GM21786 (cell line): ENCODE measurements around the gene PRAC1.
"Not testable (repeated sequence)": the region's sequence is repeated elsewhere in the genome, so short reads cannot be mapped to it uniquely, and the experiment has no call there.

Experiments
- ATAC-seq: cut with Tn5 transposase; IDR thresholded peaks from one replicate; pipeline ENCODE4 v1.9.1; 2021; ENCODE audit not compliant: unreplicated experiment

PRAC1 gene

DNA sequence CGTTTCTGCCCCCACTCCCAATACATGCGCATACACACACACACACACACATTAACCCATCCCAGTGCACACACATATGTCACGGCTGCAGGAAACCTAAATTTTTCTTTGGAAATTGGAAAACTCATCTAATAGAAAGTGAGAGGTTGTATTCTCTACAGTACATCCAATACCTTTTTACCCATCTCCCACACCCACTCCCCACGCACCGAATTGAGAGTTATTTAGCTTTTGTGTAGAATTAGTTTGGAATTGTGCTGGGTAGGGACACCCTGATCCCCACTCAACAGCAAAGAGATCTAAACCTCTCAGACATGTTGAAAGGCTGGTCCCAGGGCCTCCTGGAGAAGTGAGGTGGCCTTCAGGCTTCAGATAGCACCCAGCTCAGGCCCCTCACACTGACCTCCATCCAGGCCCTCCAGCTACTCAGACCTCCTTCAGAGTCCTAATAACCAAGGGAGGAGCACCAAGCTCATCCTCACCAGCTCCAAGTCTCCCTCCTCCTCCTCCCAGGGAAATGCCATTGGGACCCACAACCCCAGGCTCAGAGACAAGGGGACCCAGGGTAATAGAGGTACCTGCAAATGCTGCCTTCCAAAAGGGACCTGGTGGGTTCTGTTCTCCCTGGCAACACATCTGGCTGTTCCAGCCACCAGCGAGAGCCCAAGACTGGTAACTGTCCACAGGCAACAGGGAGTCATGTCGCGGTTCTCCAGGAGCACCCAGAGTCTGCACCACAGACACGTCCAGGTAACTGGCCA, 5.3 kb upstream of the PRAC1 start:
- ATAC-seq: no peak

DNA sequence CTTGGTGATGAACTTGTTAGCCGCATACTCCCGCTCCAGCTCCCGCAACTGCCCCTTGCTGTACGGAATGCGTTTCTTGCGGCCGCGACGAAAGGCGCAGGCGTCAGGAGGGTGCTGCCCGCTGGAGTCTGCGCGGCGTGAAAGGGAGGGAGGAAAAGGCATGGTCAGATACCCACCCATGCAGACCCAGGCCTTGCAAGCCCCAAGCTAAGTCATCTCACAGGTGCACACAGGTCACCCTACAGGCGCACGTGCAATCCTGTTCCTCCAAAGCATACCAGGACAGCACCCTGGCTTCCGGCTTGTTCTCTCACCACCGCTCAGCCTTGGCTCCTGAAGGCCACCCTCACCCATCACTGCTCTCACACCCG, 4.6 kb upstream of the PRAC1 start:
- ATAC-seq: no peak

DNA sequence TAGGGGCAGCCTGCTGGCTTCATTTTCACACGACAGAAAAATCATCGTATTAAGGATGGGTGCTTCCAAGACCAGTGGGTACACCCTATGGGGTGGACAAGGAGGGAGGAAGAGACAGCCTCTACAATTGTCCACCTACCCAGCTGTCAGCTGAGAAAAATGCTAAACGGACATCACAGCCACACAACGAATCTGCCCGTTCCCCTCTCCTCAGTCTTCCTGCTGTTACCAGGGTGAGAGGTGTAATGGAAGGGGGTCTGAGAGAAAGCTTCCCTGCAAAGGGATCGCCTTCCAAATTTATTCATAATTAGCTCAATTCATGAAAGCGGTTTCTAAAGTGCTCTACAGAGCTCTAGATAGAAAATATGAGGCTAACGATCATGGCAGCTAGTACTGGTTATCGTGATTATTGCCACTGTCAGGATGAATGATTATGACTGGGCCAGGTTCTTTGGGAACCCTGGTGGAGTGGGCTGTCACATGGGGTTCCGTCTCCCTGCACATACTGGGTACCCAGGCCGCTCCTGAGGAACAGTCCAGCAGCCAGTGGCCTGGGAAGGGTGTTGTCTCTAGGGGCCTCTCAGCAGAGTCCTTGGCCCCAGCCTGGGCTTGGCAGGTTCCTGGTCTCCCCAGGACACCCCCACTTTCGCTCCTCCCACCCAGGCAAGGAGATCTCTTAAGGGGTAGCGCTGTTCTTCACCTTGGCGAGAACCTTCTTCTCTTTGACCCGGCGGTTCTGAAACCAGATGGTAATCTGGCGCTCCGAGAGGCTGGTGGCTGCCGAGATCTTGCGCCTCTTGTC, 4.0 kb upstream of the PRAC1 start:
- no peak for ATAC-seq

DNA sequence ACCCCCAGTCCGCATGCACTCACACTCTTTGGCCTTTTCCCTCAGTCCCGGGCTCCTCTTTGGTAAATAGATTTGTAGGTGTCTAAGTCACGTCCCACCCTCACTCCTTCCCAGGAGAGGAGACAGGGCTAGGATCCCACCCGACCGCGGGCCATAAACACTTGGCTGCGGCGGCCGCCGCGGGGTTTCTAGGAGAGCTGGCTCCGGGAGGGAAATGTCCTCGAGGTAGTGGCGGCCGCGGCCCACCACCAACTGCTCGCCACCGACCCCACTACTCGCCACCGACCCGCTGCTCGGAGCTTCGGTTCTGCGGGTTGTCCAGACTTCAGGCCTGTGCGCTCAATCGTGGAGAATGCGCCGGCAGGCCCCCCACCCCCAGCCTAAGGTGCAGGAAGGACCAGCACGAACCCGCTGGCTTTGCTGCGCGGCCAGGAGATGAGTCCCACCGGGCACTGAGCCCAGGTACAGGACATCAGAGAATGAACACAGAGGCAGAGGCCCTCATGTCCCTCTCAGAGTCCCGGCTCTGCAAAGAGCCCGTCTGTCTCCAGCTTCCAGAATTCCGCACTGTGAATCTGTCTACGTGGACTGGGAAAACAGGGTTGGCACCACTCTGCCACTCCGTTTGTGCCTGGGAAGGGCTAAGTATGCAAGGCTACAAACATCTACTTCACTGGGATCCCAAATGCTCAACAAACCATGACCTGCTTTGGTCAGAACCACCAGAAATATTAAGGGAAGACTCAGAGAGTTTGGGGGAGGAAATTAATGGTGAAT, 3.2 kb upstream of the PRAC1 start:
- no peak for ATAC-seq

DNA sequence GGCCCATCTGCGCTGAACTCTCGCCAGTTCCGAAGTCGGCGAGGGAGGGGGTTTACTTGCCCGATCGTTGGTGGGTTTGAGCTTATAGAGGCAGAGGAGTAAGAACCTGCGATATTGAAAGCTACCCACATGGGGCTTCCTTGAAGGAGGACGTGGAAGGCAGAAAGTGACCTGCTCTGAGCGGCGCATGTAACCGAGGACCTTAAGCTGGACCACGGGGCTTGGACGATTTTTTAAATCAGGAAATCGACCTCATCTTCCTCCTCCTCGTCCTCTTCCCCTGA, 2.6 kb upstream of the PRAC1 start:
- ATAC-seq: no peak

DNA sequence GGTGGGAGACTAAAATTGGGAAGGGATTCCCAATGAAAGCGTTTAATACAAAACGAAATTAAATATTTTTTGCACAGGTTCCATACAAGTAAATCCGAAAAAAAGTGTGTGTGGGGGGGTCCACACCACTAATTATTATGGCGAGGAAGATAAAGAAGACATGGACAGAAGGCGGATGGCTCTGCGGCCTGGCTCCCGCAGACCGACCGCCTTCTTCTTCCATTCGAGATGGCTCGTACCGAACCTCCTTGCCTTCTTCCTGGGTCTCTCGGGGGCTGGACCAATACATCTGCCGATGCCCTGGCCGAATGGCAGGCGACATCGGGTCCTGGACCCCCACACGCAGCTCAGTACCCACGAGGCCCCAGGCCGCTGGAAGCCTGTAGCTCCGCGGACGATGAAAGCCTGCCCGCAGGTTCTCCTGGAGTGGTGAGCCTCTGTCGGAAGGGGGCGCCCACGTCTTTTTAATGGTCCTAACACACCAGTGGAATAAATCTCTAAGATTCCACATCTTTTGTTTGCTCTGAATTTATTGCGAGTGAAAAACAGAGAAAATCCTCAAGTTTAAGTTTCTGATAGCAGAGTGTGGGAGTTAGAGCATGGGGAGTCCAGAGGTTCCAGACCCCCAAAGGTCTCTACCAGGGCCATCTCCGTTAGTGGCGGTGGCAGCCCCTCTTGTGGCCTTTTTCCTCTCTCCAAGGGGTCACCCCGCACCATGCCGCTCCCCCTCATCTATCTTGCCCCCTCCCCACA, 2.1 kb upstream of the PRAC1 start:
- ATAC-seq: no peak

DNA sequence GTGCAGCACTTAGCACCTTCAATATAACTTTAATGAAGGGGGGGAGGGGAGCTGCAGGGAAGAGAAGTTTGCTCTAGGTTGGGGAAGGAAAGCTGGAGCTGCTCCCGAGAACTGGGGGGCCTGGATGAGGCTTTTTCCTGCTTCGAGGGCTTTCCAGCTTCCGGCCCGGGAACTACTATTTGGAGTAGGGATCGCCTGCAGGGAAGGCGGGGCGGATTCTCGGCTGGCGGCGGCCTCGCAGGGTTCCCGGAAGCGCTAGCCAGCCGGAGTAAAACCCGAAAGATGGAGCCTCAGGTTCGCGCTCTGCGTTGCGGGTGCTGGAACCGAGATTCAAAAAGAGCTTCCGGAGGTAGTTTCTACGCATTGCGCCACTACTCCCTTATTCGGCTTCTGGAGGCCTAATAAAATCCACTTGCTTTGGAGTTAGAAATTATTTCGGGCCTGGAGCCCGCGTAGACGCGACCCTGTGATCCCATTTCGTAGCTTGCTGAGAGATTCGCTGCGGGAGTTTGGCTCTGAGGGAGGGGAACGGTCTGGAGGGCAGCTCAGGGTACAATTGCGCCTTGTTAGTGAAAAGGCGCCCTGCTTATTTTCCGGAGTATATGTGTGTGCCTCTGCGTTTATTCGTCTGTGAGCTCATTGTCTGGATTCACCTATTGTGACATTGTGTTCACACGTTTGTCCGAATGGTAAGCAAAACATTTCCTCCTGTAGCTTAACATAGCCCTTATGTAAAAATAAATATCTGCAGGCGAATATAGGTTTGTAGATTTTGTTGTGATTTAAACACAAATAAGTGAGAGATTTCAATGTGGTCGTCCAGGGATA, 1.3 kb upstream of the PRAC1 start:
- no peak for ATAC-seq

DNA sequence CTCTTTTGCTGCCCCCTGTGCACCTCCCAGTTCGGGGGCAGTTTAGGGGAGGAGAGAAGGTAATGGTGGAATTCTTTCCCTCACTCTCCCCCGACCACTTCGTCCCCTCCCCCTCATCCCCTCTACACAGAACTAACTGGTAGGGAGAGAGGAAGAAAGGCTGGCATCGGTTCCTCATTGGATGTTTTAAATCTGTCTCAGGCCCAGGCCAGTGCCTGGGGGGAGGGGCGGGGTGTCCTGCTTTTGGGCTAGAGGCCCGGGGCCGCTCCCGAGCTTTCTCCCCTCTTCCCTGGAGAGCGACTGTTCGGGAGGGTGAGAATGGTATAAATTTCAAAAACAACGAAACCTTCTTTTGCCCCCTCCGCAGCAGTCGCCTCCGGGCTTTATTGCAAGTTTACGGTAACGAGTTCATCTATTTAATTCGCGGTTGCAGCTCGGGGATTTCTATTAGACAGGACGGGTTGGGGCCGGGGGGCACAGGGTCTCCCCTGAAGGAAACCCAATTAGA, 651 bp upstream of the PRAC1 start, which contains the start of gene PRAC2:
Gene PRAC2, plus strand, starts transcription at position 271 of the 508 bp plus-strand sequence. CDS start 1,226 bp downstream, outside the sequence.
- no peak for ATAC-seq

DNA sequence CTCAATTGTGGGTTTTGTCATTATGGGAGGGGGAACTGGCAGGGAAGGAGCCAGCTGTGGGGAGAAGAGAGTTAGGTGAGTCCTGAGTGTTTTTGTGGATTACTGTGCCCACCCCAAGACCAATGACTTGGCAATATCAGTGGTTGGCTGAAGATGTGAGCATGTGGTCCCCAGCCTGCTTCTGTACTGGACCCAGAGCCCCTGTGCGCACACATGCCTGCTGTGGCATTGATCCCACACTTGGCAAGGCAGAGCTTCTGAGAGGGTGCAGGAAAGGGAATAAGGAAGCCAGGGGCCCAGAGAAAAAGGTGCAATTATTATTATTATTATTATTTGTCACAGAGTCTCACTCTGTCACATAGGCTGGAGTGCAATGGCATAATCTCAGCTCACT, 1.3 kb downstream of the PRAC1 start:
- ATAC-seq: no peak

DNA sequence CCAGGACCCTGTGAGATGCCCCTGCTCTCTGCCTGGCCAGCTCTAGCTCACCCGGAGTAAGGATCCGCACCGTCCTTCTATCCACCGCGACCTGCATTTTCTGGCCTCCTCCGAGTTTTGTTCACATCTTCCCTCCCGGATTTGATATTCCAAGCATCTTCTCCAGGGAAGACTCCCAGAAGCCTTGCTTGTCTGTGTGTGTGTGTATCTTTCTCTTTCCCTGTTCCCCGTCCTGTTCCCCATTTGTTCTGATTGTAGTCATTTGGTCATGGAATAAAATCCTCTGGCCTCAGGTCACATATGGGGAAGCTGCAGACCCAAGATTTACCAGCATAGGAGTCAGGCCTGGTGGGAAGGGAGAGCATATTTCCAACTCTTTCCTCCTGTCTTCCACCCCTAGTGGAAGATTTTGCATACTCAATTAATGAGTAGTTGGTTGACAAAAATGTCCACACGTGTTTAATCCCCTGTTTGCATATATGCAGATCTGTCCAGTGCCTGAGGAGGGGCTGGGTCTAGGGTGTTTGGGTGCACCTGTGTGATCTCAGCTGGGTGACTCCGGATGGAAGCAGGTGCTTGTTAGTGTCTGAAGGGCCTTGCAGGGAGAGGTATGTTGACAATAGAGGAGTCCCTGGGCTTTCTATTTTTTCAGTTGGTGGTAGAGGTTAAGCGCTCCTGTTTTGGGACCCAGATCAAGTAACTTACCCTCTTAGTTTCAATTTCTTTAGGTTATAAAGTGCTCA, 1.9 kb downstream of the PRAC1 start:
- no peak for ATAC-seq

DNA sequence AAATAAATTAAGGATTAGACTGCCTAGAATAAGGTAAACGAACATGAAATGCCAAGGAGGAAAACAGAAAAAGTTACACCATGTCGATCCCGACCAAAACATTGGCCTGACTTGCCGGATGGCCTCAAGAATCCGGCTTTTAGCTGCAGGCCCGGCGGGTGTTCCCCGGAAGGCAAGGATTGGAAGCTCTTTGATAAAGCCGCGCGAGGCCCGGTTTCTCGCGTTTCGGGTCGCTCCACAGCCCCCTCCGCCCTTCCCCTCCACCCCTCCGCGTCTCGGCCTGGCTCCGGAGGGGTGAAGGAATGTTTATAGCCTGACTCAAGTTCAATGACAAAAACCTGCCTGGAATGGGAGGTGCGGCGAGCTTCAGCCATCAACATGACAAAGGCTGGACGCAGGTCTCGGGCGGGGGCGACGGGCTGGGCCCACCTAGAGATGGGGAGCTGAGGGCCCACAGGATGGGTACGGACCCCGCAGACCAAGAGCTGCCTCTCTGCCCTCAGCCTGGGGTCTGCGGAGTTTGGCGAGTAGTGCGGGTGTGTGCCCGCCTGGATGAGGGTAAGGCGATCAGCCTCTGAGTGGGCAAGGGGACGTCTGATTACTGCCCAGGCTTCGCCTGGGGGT, 2.6 kb downstream of the PRAC1 start:
- no peak for ATAC-seq

DNA sequence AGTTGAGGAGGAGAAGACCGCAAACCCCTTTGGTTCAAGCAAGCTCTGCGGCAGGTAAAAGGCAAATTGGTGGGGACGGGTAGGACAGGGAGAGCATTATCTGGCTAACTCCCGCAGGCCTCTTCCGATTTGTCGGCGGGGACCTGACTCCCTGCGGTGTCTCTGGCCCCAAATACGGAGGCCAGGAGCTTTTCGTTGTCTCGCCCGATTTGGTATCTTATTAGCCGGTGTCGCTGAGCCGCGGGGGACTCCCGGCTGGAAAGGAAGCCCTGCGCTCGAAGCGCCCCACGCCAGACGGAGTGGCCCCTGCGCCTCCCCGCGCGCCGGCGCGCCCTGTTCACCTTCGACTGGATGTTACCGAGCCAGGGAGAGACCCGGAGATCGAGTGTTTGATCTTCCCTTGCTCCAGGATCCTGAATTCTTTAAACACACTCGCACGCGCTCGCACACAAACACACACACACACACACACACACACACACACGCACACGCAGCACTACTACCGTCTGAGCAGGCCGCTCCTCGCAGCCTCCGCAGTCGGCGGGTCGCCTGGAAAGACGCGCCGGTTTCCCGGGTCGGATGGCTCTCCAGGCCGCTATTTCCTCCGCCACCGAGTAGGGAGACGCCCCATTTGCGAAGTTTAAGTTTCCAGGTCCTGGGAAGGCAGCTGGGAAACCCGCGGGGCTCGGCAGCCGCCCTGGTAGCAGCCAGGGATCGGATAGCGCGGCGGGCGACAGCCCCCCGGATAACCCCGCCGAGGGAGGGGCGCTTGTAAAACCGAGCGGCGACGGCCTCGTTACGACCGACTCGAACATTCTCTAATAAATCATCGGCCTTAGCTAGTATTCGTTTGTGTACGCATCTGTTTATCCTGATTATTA, 3.3 kb downstream of the PRAC1 start:
- ATAC-seq: no peak

DNA sequence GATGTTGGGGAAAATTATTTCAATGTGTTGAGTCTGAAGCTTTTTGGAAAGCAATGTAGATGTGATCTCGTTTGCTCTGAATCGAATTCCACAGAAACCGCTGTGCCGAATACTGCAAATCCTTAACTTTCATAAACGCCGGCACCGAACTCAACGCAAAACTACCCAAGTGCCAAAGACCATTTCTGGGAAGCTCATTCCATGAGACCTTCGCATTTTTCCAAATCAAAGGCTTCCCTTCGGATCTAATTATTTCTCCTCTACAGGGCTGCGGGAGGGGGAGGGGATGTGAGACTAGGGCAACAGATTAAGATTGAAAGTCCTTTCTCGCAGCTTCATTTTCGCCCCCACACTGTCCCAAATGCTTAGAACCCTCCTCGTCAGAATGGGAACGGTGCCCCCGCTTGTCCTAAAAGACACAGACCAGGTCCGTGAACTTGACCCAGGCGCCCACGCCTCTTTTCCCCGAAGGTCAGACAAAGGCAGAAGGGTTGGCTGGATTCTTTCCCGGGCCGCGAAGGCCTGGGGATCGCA, 4.0 kb downstream of the PRAC1 start:
- ATAC-seq: no peak

DNA sequence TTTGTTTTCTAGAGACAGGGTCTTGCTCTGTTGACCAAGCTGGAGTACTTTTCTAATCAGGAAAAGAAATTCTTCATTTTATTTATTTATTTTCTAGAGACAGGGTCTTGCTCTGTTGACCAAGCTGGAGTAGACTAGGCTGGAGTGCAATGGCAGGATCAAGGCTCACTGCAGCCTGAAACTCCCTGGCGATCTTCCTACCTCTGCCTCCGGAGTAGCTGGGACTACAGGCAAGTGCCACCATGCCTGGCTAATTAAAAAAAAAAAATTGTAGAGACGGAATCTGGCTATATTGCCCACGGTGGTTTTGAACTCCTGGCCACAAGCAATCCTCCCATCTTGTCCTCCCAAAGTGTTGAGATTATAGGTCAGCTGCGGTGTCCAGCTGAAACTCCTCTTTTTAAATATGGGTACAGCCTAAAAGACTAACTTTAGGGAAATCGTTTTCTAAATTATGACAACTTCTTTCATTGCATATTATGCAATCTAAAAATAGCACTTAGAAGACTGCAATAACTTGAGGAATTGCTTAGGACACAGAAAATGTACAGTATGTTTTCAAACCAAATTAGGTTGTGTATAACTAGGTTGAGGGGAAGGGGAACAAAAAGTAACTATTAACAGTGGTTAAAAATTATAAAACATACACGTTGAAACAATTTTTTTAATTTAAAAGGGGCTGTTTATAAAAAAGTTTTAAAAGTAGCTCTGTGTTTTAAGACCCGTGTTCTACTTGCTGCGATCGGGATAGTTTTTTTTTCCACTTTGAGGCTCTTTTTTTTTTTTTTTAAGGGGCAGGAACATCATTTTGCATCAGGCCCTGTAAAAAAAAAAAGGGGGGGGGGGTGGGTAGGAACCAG, 4.7 kb downstream of the PRAC1 start:
- ATAC-seq: no peak

DNA sequence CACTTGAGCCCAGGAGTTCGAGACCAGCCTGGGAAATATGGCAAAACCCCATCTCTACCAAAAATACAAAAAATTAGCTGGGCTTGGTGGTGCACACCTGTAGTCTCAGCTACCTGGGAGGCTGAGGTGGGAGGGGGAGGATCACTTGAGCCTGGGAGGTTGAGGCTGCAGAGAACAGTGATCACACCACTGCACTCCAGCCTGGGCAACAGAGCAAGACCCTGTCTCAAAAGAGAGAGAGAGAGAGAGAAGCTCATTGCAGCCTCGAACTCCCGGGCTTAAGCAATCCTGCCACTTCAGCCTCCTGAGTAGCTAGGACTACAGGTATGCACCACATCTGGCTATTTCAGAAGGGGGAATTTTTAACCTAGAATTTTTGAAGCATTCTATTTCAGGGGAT, 5.8 kb downstream of the PRAC1 start:
- not testable (repeated sequence) for ATAC-seq

DNA sequence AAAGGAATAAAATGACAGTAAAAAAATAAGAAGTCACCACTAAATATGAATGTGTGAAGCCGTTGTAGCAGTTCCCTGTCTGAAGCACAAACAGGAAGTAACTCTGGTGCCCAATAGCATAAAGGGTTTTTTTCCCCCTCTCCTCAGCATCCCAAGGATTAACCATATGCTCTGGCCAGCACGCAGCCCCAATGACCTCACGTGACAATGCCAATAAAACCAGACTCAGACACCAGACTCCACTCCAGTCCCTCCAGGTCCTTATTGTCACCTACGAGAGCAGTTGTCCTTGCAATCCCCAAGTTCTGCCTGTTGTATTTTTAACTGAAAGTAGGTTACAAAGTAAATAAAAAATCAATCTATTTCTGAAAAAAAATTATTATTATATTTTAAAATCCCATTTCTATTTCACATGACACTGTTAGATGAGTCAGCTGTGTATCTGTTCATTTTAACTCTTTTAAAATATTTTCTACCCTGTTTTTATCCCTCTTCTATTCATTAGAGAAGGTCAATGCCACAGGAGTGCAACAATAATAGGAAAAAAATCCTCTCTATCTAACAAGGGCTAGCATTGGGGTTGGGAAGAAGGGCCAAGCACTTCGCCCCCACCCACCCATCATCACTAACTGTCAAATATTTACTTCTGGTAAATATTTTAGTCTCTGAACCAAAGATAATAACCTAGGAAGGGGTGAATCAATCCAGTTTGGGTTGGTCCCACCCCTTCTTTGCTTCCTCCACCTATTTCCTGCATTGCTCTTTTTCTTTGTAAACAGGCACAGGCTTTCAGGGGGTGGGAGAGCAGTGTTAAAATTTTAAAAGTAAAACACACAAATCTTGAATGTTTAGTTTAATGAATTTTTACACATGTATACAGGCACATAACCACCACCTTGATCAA, 6.6 kb downstream of the PRAC1 start:
- no peak for ATAC-seq
